GM12878 (cell line): Measurements from ENCODE around the gene NFE2L3. TPM values are rescaled to one million over a fixed set of nuclear protein-coding genes. Genes with fewer than 3 reads are reported as not detected.

ENCODE experiments used
- BHLHE40 ChIP-seq, 2 experiments: fragments of 450-650 bp in 1 of 2; IDR thresholded peaks; 2 replicates each; pipeline ENCODE4 v1.6.1; 2011 to 2017; ENCODE audit warnings: low read depth in 2 of 2, borderline replicate concordance in 1 of 2, improper control_type of control experiment in 1 of 2, low read length in 1 of 2, mild to moderate bottlenecking in 1 of 2
- CREM ChIP-seq: IDR thresholded peaks from 2 replicates; pipeline ENCODE4 v1.6.1; 2014; ENCODE audit warnings: antibody characterized with exemption, low read depth
- DPF2 ChIP-seq: fragments of 450-650 bp; IDR thresholded peaks from 2 replicates; pipeline ENCODE4 v1.6.1; 2017; ENCODE audit warnings: mild to moderate bottlenecking
- E2F8 ChIP-seq: fragments of 450-650 bp; IDR thresholded peaks from 2 replicates; pipeline ENCODE4 v1.6.1; 2018; ENCODE audit warnings: mild to moderate bottlenecking, low read depth, moderate library complexity; ENCODE audit not compliant: partially characterized antibody
- HDGF ChIP-seq: fragments of 450-650 bp; IDR thresholded peaks from 2 replicates; pipeline ENCODE4 v1.6.1; 2016; ENCODE audit warnings: antibody characterized with exemption
- NR2C1 ChIP-seq: fragments of 450-650 bp; IDR thresholded peaks from 2 replicates; pipeline ENCODE4 v1.6.1; 2017; ENCODE audit warnings: antibody characterized with exemption, mild to moderate bottlenecking, moderate library complexity
- NR2C2 ChIP-seq: IDR thresholded peaks from 2 replicates; pipeline ENCODE4 v1.6.1; 2011; ENCODE audit warnings: borderline replicate concordance, low read depth; ENCODE audit not compliant: control insufficient read depth, insufficient read length
- PBX3 ChIP-seq: IDR thresholded peaks from 2 replicates; pipeline ENCODE4 v1.6.1; 2011; ENCODE audit warnings: mild to moderate bottlenecking, low read depth, low read length, moderate library complexity; ENCODE audit not compliant: insufficient replicate concordance
- PKNOX1 ChIP-seq: fragments of 450-650 bp; IDR thresholded peaks from 2 replicates; pipeline ENCODE4 v1.6.1; 2016; ENCODE audit warnings: mild to moderate bottlenecking
- POLR2AphosphoS5 ChIP-seq: IDR thresholded peaks from 2 replicates; pipeline ENCODE4 v1.6.1; 2011; ENCODE audit warnings: mild to moderate bottlenecking, low read length, inconsistent platforms
- SMAD1 ChIP-seq: fragments of 450-650 bp; IDR thresholded peaks from 2 replicates; pipeline ENCODE4 v1.6.1; 2018; ENCODE audit warnings: mild to moderate bottlenecking, low read depth; ENCODE audit not compliant: partially characterized antibody
- SUZ12 ChIP-seq: fragments of 200-600 bp; sonication (generic); IDR thresholded peaks from one replicate; pipeline ENCODE4 v1.6.1; 2018; ENCODE audit warnings: antibody characterized with exemption, mild to moderate bottlenecking; ENCODE audit not compliant: unreplicated experiment
- TBL1XR1 ChIP-seq: IDR thresholded peaks from 2 replicates; pipeline ENCODE4 v1.6.1; 2012; ENCODE audit warnings: low read depth, low read length, improper control_type of control experiment
- WRNIP1 ChIP-seq: IDR thresholded peaks from 2 replicates; pipeline ENCODE4 v1.6.1; 2011; ENCODE audit warnings: low read depth, low read length, improper control_type of control experiment, borderline replicate concordance
- ZBED1 ChIP-seq: IDR thresholded peaks from 2 replicates; pipeline ENCODE4 v1.6.1; 2016; ENCODE audit warnings: borderline replicate concordance
- ZBTB40 ChIP-seq: fragments of 450-650 bp; IDR thresholded peaks from 2 replicates; pipeline ENCODE4 v1.6.1; 2016; ENCODE audit warnings: mild to moderate bottlenecking, moderate library complexity, borderline replicate concordance
- polyA plus RNA-seq, 11 experiments: library from polyadenylated mRNA; depleted of rRNA in 4 of 11; unstranded in 6 of 11; stranded (reverse) in 5 of 11; fragments of >200 nt; fragmentation: Nextera tagmentation in 4 of 11; fragmentation: Illumina TruSeq in 1 of 11; extraction: Ambion mirVana in 4 of 11; extraction: Trizol in 1 of 11; gene quantifications; 1 replicate in 1 of 11; 2 replicates in 10 of 11; pipeline versions ENCODE4 v1.2.1 to v1.2.3, GENCODE V29; 2011 to 2016; ENCODE audit warnings: inconsistent platforms in 2 of 11, missing spikeins in 2 of 11, low read depth in 1 of 11
- total RNA-seq, 4 experiments: library from RNA; depleted of rRNA in 3 of 4; stranded (reverse); fragments of >200 nt in 3 of 4; fragmentation: Illumina TruSeq in 1 of 4; extraction: Trizol in 1 of 4; gene quantifications; 2 replicates each; pipeline versions ENCODE4 v1.2.1 to v1.2.3, GENCODE V29; 2013 to 2021

NFE2L3 gene
- total and polyA plus RNA-seq, 10 of the 15 experiments (the other 5 are each of a cell fraction or from before 2014, with no cell fraction given), result 4.4 to 34.9 (median 13.0) TPM

GRCh38 chr7:26197153-26198115, 45.4 kb downstream of the NFE2L3 start (continued):
- TF ChIP-seq HDGF (no peak), NR2C1 (no peak), E2F8 (no peak), PBX3 (no peak), NR2C2 (no peak), ZBED1 (no peak), CREM (no peak), WRNIP1 (no peak), TBL1XR1 (peak; percentile 72), SMAD1 (peak; percentile 34), PKNOX1 (no peak), BHLHE40 (IDR thresholded peaks at IDR 0.05; ENCODE audit: borderline replicate concordance in 1 of 2, low read depth in 2 of 2, low read length in 1 of 2) (no peak), DPF2 (no peak), SUZ12 (no peak), POLR2AphosphoS5 (peak; percentile 90), ZBTB40 (no peak; the same call in 1 of the 2 replicates)
